Neural cell (in vitro differentiated cells): Measurements from ENCODE around the gene PES1. TPM values are rescaled to one million over a fixed set of nuclear protein-coding genes. Genes with fewer than 3 reads are reported as not detected.

Experiments
- H2AFZ ChIP-seq: fragments of 200-600, 300-800 bp; sonication (generic), shearing (Covaris generic); 2 replicates; pipeline ENCODE4 v1.6.0; 2014; ENCODE audit warnings: low read depth, mild to moderate bottlenecking, antibody characterized with exemption, low read length, moderate library complexity
- H3F3A ChIP-seq: fragments of 200-600 bp; shearing (Covaris generic); 2 replicates; pipeline ENCODE4 v1.6.1; 2016; ENCODE audit warnings: mild to moderate bottlenecking, moderate library complexity, mixed read lengths, antibody characterized with exemption, low read length; ENCODE audit not compliant: insufficient read depth, poor library complexity, severe bottlenecking
- H3K27ac ChIP-seq: fragments of 200-600, 300-800 bp; sonication (generic), shearing (Covaris generic); 2 replicates; pipeline ENCODE4 v1.5.1; 2014; ENCODE audit warnings: mild to moderate bottlenecking, low read length, moderate library complexity
- H3K27me3 ChIP-seq: fragments of 300-800, 200-600 bp; sonication (generic), shearing (Covaris generic); 2 replicates; pipeline ENCODE4 v1.6.0; 2014; ENCODE audit warnings: mild to moderate bottlenecking, low read depth, low read length, moderate library complexity; ENCODE audit not compliant: insufficient read depth
- H3K36me3 ChIP-seq: fragments of 300-800, 200-600 bp; sonication (generic), shearing (Covaris generic); 2 replicates; pipeline ENCODE4 v1.5.1; 2014; ENCODE audit warnings: mild to moderate bottlenecking, antibody characterized with exemption, low read length, moderate library complexity; ENCODE audit not compliant: insufficient read depth
- H3K4me2 ChIP-seq: fragments of 300-800, 200-600 bp; sonication (generic), shearing (Covaris generic); 2 replicates; pipeline ENCODE4 v1.6.0; 2014; ENCODE audit warnings: mild to moderate bottlenecking, low read length
- H3K4me3 ChIP-seq: fragments of 300-800, 200-600 bp; sonication (generic), shearing (Covaris generic); 2 replicates; pipeline ENCODE4 v1.5.1; 2014; ENCODE audit warnings: mild to moderate bottlenecking, low read length, moderate library complexity
- H3K79me2 ChIP-seq: fragments of 200-600 bp; shearing (Covaris generic); replicated peaks from 2 replicates; pipeline ENCODE4 v1.6.0; 2014; ENCODE audit warnings: mild to moderate bottlenecking, low read length, moderate library complexity; ENCODE audit not compliant: insufficient read depth
- H3K9ac ChIP-seq: fragments of 300-800, 200-600 bp; sonication (generic), shearing (Covaris generic); 2 replicates; pipeline ENCODE4 v1.6.1; 2016; ENCODE audit warnings: mild to moderate bottlenecking, low read length, mixed read lengths
- H3K9me2 ChIP-seq: fragments of 200-600 bp; shearing (Covaris generic); 2 replicates; pipeline ENCODE4 v1.6.1; 2016; ENCODE audit warnings: mild to moderate bottlenecking, low read length, mixed read lengths; ENCODE audit not compliant: insufficient read depth
- H3K9me3 ChIP-seq: fragments of 200-600, 300-800 bp; sonication (generic), shearing (Covaris generic); 2 replicates; pipeline ENCODE4 v1.6.1; 2016; ENCODE audit warnings: mild to moderate bottlenecking, mixed run types, low read length, moderate library complexity, mixed read lengths
- H4K20me1 ChIP-seq: fragments of 200-600 bp; shearing (Covaris generic); 2 replicates; pipeline ENCODE4 v1.6.1; 2016; ENCODE audit warnings: mild to moderate bottlenecking, mixed run types; ENCODE audit not compliant: insufficient read depth
- EP300 ChIP-seq: fragments of 450-650 bp; conservative IDR thresholded peaks from 2 replicates; pipeline ENCODE4 v1.6.1; 2014; ENCODE audit warnings: antibody characterized with exemption, mild to moderate bottlenecking, moderate library complexity; ENCODE audit not compliant: poor library complexity, severe bottlenecking
- EZH2 ChIP-seq: fragments of 200-600, 300-800 bp; shearing (Covaris generic), sonication (generic); IDR thresholded peaks from 2 replicates; pipeline ENCODE4 v1.6.1; 2014; ENCODE audit warnings: antibody characterized with exemption, low read length, borderline replicate concordance, mild to moderate bottlenecking; ENCODE audit not compliant: insufficient read depth, poor library complexity, severe bottlenecking
- MXI1 ChIP-seq: fragments of 450-650 bp; conservative IDR thresholded peaks from 2 replicates; pipeline ENCODE4 v1.6.1; 2014; ENCODE audit warnings: antibody characterized with exemption, mild to moderate bottlenecking; ENCODE audit not compliant: poor library complexity, severe bottlenecking
- POLR2AphosphoS5 ChIP-seq: IDR thresholded peaks from 2 replicates; pipeline ENCODE4 v1.6.1; 2012
- RAD21 ChIP-seq: fragments of 450-650 bp; conservative IDR thresholded peaks from 2 replicates; pipeline ENCODE4 v1.6.1; 2014; ENCODE audit warnings: antibody characterized with exemption, mild to moderate bottlenecking, moderate library complexity
- REST ChIP-seq: IDR thresholded peaks from 2 replicates; pipeline ENCODE4 v1.6.1; 2012; ENCODE audit warnings: borderline replicate concordance
- SMC3 ChIP-seq: fragments of 450-650 bp; conservative IDR thresholded peaks from 2 replicates; pipeline ENCODE4 v1.6.1; 2014; ENCODE audit warnings: antibody characterized with exemption, mild to moderate bottlenecking, moderate library complexity; ENCODE audit not compliant: poor library complexity
- TAF1 ChIP-seq: IDR thresholded peaks from 2 replicates; pipeline ENCODE4 v1.6.1; 2012; ENCODE audit warnings: low read depth
- polyA plus RNA-seq: library from polyadenylated mRNA; depleted of rRNA; stranded (reverse); fragments of >200 nt; gene quantifications from 2 replicates; pipeline ENCODE4 v1.2.3, GENCODE V29; 2014
- TF ChIP-seq, protein P1 (sequence below): fragments of 450-650 bp; IDR thresholded peaks from 2 replicates; pipeline ENCODE4 v1.5.1; 2014; ENCODE audit warnings: antibody characterized with exemption, mild to moderate bottlenecking, moderate library complexity; ENCODE audit not compliant: poor library complexity, severe bottlenecking

The PES1 gene
- polyA plus RNA-seq, 1 donor from 2014 or later, result 44.1 TPM

GRCh38 chr22:30574997-30575671 is 16.6 kb downstream of the PES1 start:
- TF ChIP-seq SMC3 (no peak), RAD21 (no peak), EZH2 (no peak), MXI1 (no peak), EP300 (no peak), POLR2AphosphoS5 (no peak), TAF1 (no peak), REST (no peak)
- TF ChIP-seq, protein P1, sequence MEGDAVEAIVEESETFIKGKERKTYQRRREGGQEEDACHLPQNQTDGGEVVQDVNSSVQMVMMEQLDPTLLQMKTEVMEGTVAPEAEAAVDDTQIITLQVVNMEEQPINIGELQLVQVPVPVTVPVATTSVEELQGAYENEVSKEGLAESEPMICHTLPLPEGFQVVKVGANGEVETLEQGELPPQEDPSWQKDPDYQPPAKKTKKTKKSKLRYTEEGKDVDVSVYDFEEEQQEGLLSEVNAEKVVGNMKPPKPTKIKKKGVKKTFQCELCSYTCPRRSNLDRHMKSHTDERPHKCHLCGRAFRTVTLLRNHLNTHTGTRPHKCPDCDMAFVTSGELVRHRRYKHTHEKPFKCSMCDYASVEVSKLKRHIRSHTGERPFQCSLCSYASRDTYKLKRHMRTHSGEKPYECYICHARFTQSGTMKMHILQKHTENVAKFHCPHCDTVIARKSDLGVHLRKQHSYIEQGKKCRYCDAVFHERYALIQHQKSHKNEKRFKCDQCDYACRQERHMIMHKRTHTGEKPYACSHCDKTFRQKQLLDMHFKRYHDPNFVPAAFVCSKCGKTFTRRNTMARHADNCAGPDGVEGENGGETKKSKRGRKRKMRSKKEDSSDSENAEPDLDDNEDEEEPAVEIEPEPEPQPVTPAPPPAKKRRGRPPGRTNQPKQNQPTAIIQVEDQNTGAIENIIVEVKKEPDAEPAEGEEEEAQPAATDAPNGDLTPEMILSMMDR, result no peak
- H3K27ac ChIP-seq, result no peak overlapping the region
- H3K9me3 ChIP-seq, result no peaks in the 10 kb centered on the region
- peak overlapping the region; percentile 37 for H3K4me3 ChIP-seq
- H3F3A ChIP-seq, result no peaks in the 10 kb centered on the region
- no peak overlapping the region for H3K9ac ChIP-seq
- no peak overlapping the region for H2AFZ ChIP-seq
- no peaks in the 10 kb centered on the region for H3K79me2 ChIP-seq
- no peaks in the 10 kb centered on the region for H3K36me3 ChIP-seq
- no peaks in the 10 kb centered on the region for H3K27me3 ChIP-seq
- no peak overlapping the region for H3K4me2 ChIP-seq
- no peaks in the 10 kb centered on the region for H3K9me2 ChIP-seq
- no peaks in the 10 kb centered on the region for H4K20me1 ChIP-seq

DNA sequence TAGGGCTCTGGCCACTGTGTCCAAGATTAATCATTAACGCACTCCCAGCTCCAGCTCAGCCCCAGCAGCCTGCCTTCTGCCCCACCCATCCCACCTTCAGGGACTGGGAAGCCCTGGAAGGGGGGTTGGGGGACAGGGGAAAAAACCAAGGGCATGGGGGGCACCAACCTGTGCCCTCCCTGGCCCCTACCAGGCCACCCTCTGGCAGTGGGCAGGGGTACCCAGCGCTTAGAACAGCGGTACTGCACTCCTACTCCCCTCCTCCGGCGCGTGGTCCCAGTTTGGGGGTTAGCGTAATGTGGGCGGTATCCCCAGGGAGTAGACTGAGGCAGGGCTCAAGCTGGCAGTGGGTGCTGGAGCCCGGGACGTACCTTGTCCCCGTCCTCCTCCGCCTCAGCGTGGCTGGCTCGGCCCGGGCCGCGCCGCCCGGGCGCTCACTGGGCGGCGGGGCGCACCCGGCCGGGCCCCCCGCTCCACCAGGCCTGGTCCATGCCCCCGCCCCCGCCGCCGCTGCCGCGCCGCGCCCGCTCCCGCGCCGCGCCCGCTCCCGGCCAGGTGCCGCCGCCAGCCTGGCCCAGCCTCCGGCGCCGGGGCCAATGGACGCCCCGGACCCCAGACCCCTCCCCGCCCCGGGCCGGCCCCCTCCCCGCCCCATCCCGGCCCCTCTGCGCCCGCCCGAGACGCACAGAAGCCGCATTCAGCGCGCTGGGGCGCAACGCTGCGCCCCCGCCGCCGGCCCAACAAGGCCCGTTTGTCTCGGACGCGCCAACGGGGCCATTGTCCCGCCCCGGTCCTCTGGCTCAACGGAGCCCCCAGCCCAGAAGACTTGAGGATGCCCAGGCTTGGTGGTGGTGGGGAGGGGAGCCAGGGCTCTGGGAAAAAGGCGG is 17.4 kb downstream of the PES1 start, which contains the start of gene GAL3ST1:
TSS of gene GAL3ST1 (minus strand) at position 571 of the 887 bp plus-strand sequence. CDS start 17,273 bp downstream, outside the sequence.
- Histone ChIP-seq H3K9ac (no peak within 1 kb of the TSS), H4K20me1 (no peaks in the 10 kb centered on the region), H3K27me3 (no peaks in the 10 kb centered on the region), H2AFZ (no peak within 1 kb of the TSS), H3K27ac (no peak within 1 kb of the TSS), H3K9me2 (no peaks in the 10 kb centered on the region), H3K4me2 (no peak within 1 kb of the TSS), H3F3A (no peaks in the 10 kb centered on the region), H3K9me3 (no peaks in the 10 kb centered on the region), H3K4me3 (peak within 1 kb of the TSS; percentile 37), H3K36me3 (no peaks in the 10 kb centered on the region), H3K79me2 (no peaks in the 10 kb centered on the region)
- TF ChIP-seq MXI1 (no peak), REST (no peak), EP300 (no peak), RAD21 (no peak), POLR2AphosphoS5 (no peak), TAF1 (no peak), EZH2 (no peak), SMC3 (no peak)
- TF ChIP-seq, protein P1, result no peak
